HG03175 (cell line): ENCODE results near the gene RRAGA.
"Not testable (repeated sequence)": the region's sequence is repeated elsewhere in the genome, so short reads cannot be mapped to it uniquely, and the experiment has no call there.

ENCODE experiments used
- ATAC-seq: cut with Tn5 transposase; IDR thresholded peaks from one replicate; pipeline ENCODE4 v1.9.1; 2021; ENCODE audit warnings: mild to moderate bottlenecking, moderate library complexity; ENCODE audit not compliant: unreplicated experiment

The RRAGA gene

DNA sequence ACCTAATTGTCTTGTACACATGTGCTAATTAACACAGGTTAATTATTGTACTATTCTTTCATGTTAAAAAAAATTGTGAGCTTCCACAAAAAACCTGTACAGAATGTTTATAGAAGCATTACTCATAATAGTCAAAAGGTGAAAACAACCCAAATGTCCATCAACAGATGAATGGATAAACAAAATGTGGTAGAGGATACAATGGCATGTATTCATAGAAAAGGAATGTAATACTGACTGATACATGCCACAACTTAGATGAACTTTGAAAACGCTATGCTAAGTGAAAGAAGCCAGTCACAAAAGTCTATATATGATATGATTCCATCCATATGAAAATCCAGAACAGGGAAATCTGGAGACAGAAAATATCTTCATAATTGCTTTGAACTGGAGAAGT is 25.6 kb downstream of the RRAGA start:
- ATAC-seq: no peak

DNA sequence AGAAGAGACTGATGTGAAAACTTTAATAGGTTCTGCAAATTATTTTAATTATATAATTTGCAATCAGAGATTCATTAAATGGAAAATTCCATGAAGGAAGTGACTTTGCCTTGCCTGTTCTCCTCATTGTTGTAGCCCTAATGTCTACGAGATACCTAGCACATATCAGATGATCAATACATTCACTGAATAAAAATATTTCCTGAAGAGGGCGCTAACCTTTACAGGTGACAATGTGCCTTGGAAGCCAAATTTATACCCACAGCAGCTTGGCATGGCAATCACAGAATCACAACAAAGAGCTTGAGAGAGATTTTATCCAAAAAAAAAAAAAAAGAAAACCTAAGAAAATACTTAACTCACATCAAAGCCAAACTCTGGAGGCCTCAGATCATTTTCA is 36.1 kb downstream of the RRAGA start:
- ATAC-seq: peak; percentile 77

DNA sequence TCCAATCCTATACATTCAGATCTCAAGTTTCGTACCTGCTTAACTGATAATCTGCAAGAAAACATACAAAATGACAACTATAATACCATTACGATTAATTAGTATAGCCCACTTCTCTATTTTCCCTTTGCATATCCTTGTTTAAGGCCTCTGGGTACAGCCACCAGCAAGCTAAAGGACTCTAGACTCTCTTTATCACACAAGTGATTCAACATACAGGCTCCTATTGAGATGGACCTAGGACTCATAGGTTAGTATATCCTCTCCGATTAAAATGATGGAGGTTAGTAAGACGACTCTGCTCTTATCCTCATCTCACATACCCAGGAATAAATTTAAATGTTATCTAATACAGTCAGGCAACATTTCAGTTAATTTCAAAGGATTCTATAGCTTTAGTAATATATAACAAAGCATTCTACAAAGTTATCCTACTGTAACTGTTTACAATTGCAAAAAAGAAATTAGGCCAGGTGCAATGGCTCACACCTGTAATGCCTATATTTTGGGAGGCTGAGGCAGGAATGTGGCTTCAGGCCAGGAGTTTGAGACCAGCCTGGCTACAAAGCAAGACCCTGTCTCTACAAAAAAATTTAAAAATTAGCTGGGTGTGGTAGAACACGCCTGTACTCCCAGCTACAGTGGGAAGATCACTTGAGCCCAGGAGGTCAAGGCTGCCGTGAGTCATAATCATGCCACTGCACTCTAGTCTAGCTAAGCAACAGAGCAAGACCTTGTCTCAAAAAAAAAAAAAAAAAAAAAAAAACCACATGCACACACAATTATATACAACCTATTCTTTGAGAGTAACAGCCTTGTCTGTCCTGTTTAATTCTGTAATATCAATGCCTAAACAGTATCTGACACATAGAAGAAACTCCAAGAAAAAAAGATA is 38.1 kb downstream of the RRAGA start:
- no peak for ATAC-seq

DNA sequence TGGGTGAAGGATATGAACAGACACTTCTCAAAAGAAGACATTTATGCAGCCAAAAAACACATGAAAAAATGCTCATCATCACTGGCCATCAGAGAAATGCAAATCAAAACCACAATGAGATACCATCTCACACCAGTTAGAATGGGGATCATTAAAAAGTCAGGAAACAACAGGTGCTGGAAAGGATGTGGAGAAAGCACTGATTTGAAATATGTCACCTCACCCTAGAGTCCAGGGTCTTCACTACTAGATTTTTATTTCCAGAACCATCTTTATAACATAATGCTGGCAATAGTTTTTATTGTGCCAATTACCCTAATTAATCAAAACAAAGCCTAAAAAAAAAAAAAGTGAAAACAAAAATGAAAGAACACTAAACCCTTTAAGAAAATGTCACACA is 48.2 kb downstream of the RRAGA start:
- ATAC-seq: not testable (repeated sequence)
